Liver (tissue), 9 donors: ENCODE measurements around the gene DNPH1. TPM values are rescaled to one million over a fixed set of nuclear protein-coding genes. Genes with fewer than 3 reads are reported as not detected.

ENCODE experiments used
- DNase-seq: peaks from one replicate; pipeline ENCODE4 v3.0.0-alpha.2; 2017; ENCODE audit warnings: low spot score
- H3K27ac ChIP-seq, 2 donors: one replicate each; pipeline ENCODE4 v1.7.0; 2013; ENCODE audit warnings: inconsistent platforms in 2 of 2, low read length in 2 of 2, control low read depth in 1 of 2, low read depth in 1 of 2, mild to moderate bottlenecking in 1 of 2
- H3K27me3 ChIP-seq, 4 donors: one replicate each; pipeline versions ENCODE4 v1.6.1 to v1.7.0; 2013; ENCODE audit warnings: low read length in 3 of 4, inconsistent platforms in 1 of 4, mild to moderate bottlenecking in 1 of 4, moderate library complexity in 1 of 4; ENCODE audit not compliant: control insufficient read depth in 4 of 4, insufficient read depth in 4 of 4
- H3K36me3 ChIP-seq, 4 donors: one replicate each; pipeline versions ENCODE4 v1.6.1 to v1.7.0; 2013; ENCODE audit warnings: low read length in 3 of 4, mild to moderate bottlenecking in 3 of 4, low read depth in 1 of 4, moderate library complexity in 1 of 4; ENCODE audit not compliant: control insufficient read depth in 4 of 4, insufficient read depth in 3 of 4
- H3K4me1 ChIP-seq, 4 donors: one replicate each; pipeline versions ENCODE4 v1.6.1 to v1.7.0; 2013; ENCODE audit warnings: low read length in 3 of 4, mild to moderate bottlenecking in 3 of 4, moderate library complexity in 1 of 4; ENCODE audit not compliant: control insufficient read depth in 4 of 4, insufficient read depth in 4 of 4
- H3K4me3 ChIP-seq, 3 donors: one replicate each; pipeline versions ENCODE4 v1.6.1 to v1.7.0; 2013; ENCODE audit warnings: low read length in 3 of 3, control low read depth in 1 of 3, low read depth in 1 of 3, mild to moderate bottlenecking in 1 of 3
- H3K9ac ChIP-seq, 2 donors: one replicate each; pipeline ENCODE4 v1.7.0; 2013; ENCODE audit warnings: low read length in 2 of 2, mild to moderate bottlenecking in 2 of 2, moderate library complexity in 2 of 2, control low read depth in 1 of 2, low read depth in 1 of 2
- H3K9me3 ChIP-seq, 4 donors: one replicate each; pipeline versions ENCODE4 v1.6.1 to v1.7.0; 2013; ENCODE audit warnings: low read length in 3 of 4; ENCODE audit not compliant: control insufficient read depth in 4 of 4
- EGR1 ChIP-seq, 2 donors: IDR thresholded peaks; 2 replicates each; pipeline ENCODE4 v1.6.1; 2016 to 2018; ENCODE audit warnings: antibody characterized with exemption in 2 of 2, low read depth in 2 of 2
- FOXA1 ChIP-seq: IDR thresholded peaks from 2 replicates; pipeline ENCODE4 v1.6.1; 2016; ENCODE audit warnings: antibody characterized with exemption
- FOXA2 ChIP-seq: IDR thresholded peaks from 2 replicates; pipeline ENCODE4 v1.6.1; 2016; ENCODE audit warnings: antibody characterized with exemption
- GABPA ChIP-seq, 2 donors: IDR thresholded peaks in 1 of 2; conservative IDR thresholded peaks in 1 of 2; 2 replicates each; pipeline ENCODE4 v1.6.1; 2016; ENCODE audit warnings: antibody characterized with exemption in 2 of 2, mild to moderate bottlenecking in 1 of 2, moderate library complexity in 1 of 2
- HNF4A ChIP-seq, 2 donors: conservative IDR thresholded peaks; 2 replicates each; pipeline ENCODE4 v1.6.1; 2016; ENCODE audit warnings: antibody characterized with exemption in 2 of 2, mild to moderate bottlenecking in 2 of 2
- HNF4G ChIP-seq: IDR thresholded peaks from 2 replicates; pipeline ENCODE4 v1.6.1; 2016; ENCODE audit warnings: antibody characterized with exemption
- JUND ChIP-seq, 2 donors: IDR thresholded peaks; 2 replicates each; pipeline ENCODE4 v1.6.1; 2016; ENCODE audit warnings: antibody characterized with exemption in 2 of 2
- NR2F2 ChIP-seq: IDR thresholded peaks from 2 replicates; pipeline ENCODE4 v1.6.1; 2016; ENCODE audit warnings: antibody characterized with exemption
- RAD21 ChIP-seq, 2 donors: IDR thresholded peaks; 2 replicates each; pipeline ENCODE4 v1.6.1; 2016; ENCODE audit warnings: antibody characterized with exemption in 2 of 2, mild to moderate bottlenecking in 2 of 2
- REST ChIP-seq: IDR thresholded peaks from 2 replicates; pipeline ENCODE4 v1.6.1; 2016; ENCODE audit warnings: antibody characterized with exemption, mild to moderate bottlenecking
- RXRA ChIP-seq, 2 donors: IDR thresholded peaks; 2 replicates each; pipeline ENCODE4 v1.6.1; 2017 to 2018; ENCODE audit warnings: antibody characterized with exemption in 2 of 2, mild to moderate bottlenecking in 1 of 2
- SP1 ChIP-seq: IDR thresholded peaks from 2 replicates; pipeline ENCODE4 v1.6.1; 2018; ENCODE audit warnings: antibody characterized with exemption, mild to moderate bottlenecking
- TAF1 ChIP-seq: conservative IDR thresholded peaks from 2 replicates; pipeline ENCODE4 v1.6.1; 2016; ENCODE audit warnings: antibody characterized with exemption, mild to moderate bottlenecking
- WGBS: extraction: QIAGEN DNeasy Blood & Tissue Kit; methylation state at CpG from one replicate; pipeline ENCODE4 v1.1.7; 2013; 5-methylcytosine and 5-hydroxymethylcytosine counted together
- polyA plus RNA-seq, 2 donors: library from polyadenylated mRNA; stranded (reverse) in 1 of 2; unstranded in 1 of 2; fragments of 200-250 nt in 1 of 2; fragments of >200 nt in 1 of 2; fragmentation: Nextera tagmentation in 1 of 2; extraction: Ambion mirVana in 1 of 2; gene quantifications; one replicate each; pipeline versions ENCODE4 v1.2.1 to v1.2.3, GENCODE V29; 2013 to 2015
- total RNA-seq, 2 donors: library from RNA; depleted of rRNA; stranded (reverse); fragments of >200 nt; gene quantifications; one replicate each; pipeline ENCODE4 v1.2.3, GENCODE V29; 2014
- TF ChIP-seq, protein P1 (sequence below): fragments of 150-350 bp; IDR thresholded peaks from 2 replicates; pipeline ENCODE4 v1.5.1; 2017; ENCODE audit warnings: improper control_type of control experiment, low read depth, low read length; ENCODE audit not compliant: missing input control
- TF ChIP-seq, protein P2 (sequence below): IDR thresholded peaks from 2 replicates; pipeline ENCODE4 v1.6.1; 2016; ENCODE audit warnings: antibody characterized with exemption
- donor health status: healthy.
- donor health status: healthy.
- donor health status: healthy.
- donor health status: healthy.
- donor health status: healthy.

Gene DNPH1
- total and polyA plus RNA-seq, 4 donors = 53.2 to 195 (median 103) TPM

GRCh38 chr6:43261198-43261597 lies 31.9 kb upstream of the DNPH1 start:
- Histone ChIP-seq H3K36me3 (no peaks in the 10 kb centered on the region), H3K27ac (no peak overlapping the region), H3K4me1 (peaks cover 6 to 25% (median 18%) of the 10 kb centered on the region in 4 donors), H3K27me3 (no peaks in the 10 kb centered on the region), H3K9ac (no peak overlapping the region), H3K9me3 (no peaks in the 10 kb centered on the region), H3K4me3 (no peak overlapping the region)
- 86% methylated on average over 5 of the region's 5 CpGs for WGBS
- TF ChIP-seq SP1 = no peak
- TF ChIP-seq RXRA (IDR thresholded peaks at IDR 0.05) = no peak
- TF ChIP-seq, protein P1, sequence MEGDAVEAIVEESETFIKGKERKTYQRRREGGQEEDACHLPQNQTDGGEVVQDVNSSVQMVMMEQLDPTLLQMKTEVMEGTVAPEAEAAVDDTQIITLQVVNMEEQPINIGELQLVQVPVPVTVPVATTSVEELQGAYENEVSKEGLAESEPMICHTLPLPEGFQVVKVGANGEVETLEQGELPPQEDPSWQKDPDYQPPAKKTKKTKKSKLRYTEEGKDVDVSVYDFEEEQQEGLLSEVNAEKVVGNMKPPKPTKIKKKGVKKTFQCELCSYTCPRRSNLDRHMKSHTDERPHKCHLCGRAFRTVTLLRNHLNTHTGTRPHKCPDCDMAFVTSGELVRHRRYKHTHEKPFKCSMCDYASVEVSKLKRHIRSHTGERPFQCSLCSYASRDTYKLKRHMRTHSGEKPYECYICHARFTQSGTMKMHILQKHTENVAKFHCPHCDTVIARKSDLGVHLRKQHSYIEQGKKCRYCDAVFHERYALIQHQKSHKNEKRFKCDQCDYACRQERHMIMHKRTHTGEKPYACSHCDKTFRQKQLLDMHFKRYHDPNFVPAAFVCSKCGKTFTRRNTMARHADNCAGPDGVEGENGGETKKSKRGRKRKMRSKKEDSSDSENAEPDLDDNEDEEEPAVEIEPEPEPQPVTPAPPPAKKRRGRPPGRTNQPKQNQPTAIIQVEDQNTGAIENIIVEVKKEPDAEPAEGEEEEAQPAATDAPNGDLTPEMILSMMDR = no peak
- no peak for TF ChIP-seq RAD21 (IDR thresholded peaks at IDR 0.05)
- TF ChIP-seq NR2F2 = no peak
- TF ChIP-seq, protein P2, sequence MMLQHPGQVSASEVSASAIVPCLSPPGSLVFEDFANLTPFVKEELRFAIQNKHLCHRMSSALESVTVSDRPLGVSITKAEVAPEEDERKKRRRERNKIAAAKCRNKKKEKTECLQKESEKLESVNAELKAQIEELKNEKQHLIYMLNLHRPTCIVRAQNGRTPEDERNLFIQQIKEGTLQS = no peak
- TF ChIP-seq HNF4G = no peak
- DNase-seq = no peak

DNA sequence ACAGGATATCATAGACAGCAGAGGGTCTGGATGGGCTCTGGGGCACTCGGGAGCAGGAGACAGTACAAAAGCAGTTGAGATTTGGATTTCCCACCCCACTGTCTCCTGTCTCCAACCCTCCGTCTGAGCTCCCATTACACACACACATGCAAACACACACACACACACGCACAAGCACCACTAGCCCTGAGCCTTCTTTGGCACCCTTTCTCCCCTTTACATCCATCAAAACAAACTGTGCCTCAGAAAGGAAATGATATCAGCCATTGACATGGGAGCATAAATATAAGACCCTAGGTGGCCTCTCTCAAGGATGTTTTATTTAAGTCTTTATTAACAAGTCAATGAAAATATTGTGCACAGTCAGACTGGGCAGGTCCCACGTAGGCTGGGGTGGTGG lies 31.5 kb upstream of the DNPH1 start:
- H3K27ac ChIP-seq = no peak overlapping the region
- 90% methylated on average over 4 of the region's 4 CpGs for WGBS
- H3K9me3 ChIP-seq = no peaks in the 10 kb centered on the region
- peaks cover 5 to 21% (median 14%) of the 10 kb centered on the region in 4 donors for H3K4me1 ChIP-seq
- H3K27me3 ChIP-seq = no peaks in the 10 kb centered on the region
- TF ChIP-seq TAF1 (no peak), HNF4G (no peak), FOXA1 (no peak), RAD21 (IDR thresholded peaks at IDR 0.05) (no peak), JUND (IDR thresholded peaks at IDR 0.05) (no peak), SP1 (no peak), REST (no peak), FOXA2 (no peak), GABPA (IDR thresholded peaks at IDR 0.05 in 1 of 2, conservative IDR thresholded peaks at IDR 0.05 in 1 of 2) (no peak), EGR1 (IDR thresholded peaks at IDR 0.05; ENCODE audit: low read depth in 2 of 2) (no peak), HNF4A (conservative IDR thresholded peaks at IDR 0.05) (no peak)
- TF ChIP-seq, protein P1 = no peak
- H3K9ac ChIP-seq = no peak overlapping the region
- DNase-seq = no peak
- H3K36me3 ChIP-seq = no peaks in the 10 kb centered on the region
- H3K4me3 ChIP-seq = no peak overlapping the region
